ENCODE measurements around the gene SIGLEC9.

- TF ChIP-seq POLR2A (IDR thresholded peaks at IDR 0.05) = no peak
- TF ChIP-seq, protein P1, sequence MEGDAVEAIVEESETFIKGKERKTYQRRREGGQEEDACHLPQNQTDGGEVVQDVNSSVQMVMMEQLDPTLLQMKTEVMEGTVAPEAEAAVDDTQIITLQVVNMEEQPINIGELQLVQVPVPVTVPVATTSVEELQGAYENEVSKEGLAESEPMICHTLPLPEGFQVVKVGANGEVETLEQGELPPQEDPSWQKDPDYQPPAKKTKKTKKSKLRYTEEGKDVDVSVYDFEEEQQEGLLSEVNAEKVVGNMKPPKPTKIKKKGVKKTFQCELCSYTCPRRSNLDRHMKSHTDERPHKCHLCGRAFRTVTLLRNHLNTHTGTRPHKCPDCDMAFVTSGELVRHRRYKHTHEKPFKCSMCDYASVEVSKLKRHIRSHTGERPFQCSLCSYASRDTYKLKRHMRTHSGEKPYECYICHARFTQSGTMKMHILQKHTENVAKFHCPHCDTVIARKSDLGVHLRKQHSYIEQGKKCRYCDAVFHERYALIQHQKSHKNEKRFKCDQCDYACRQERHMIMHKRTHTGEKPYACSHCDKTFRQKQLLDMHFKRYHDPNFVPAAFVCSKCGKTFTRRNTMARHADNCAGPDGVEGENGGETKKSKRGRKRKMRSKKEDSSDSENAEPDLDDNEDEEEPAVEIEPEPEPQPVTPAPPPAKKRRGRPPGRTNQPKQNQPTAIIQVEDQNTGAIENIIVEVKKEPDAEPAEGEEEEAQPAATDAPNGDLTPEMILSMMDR (IDR thresholded peaks at IDR 0.05) = no peak
Observed at GRCh38 chr19:51121257-51121656, 3.4 kb upstream of the SIGLEC9 start.
